KMS-11 (cell line): ENCODE data around the gene RIPOR3.

Experiments used
- H2AFZ ChIP-seq: fragments of 200-600 bp; sonication (generic); 2 replicates; pipeline ENCODE4 v1.6.1; 2016; ENCODE audit warnings: antibody characterized with exemption, mixed run types, low read depth
- H3K27ac ChIP-seq: fragments of 200-600 bp; sonication (generic); 2 replicates; pipeline ENCODE4 v1.6.1; 2016; ENCODE audit warnings: mild to moderate bottlenecking, mixed run types
- H3K27me3 ChIP-seq: fragments of 200-600 bp; sonication (generic); 2 replicates; pipeline ENCODE4 v1.6.1; 2017; ENCODE audit warnings: mild to moderate bottlenecking, low read depth, mixed run types, moderate library complexity; ENCODE audit not compliant: insufficient read depth
- H3K36me3 ChIP-seq: fragments of 200-600 bp; sonication (generic); 2 replicates; pipeline ENCODE4 v1.6.1; 2017; ENCODE audit warnings: mild to moderate bottlenecking, mixed run types; ENCODE audit not compliant: insufficient read depth
- H3K4me1 ChIP-seq: fragments of 200-600 bp; sonication (generic); 2 replicates; pipeline ENCODE4 v1.6.1; 2016; ENCODE audit warnings: mild to moderate bottlenecking, low read depth, mixed run types; ENCODE audit not compliant: poor library complexity, severe bottlenecking
- H3K4me2 ChIP-seq: fragments of 200-600 bp; sonication (generic); 2 replicates; pipeline ENCODE4 v1.7.0; 2016; ENCODE audit warnings: mild to moderate bottlenecking, mixed run types
- H3K4me3 ChIP-seq: fragments of 200-600 bp; sonication (generic); IDR thresholded peaks from 2 replicates; pipeline ENCODE4 v1.6.1; 2017; ENCODE audit warnings: low read depth, low read length, mixed read lengths; ENCODE audit not compliant: insufficient read depth
- H3K79me2 ChIP-seq: fragments of 200-600 bp; sonication (generic); 2 replicates; pipeline ENCODE4 v1.6.1; 2016; ENCODE audit warnings: low read depth, mixed run types; ENCODE audit not compliant: insufficient read depth
- H3K9ac ChIP-seq: fragments of 200-600 bp; sonication (generic); 2 replicates; pipeline ENCODE4 v1.6.1; 2016; ENCODE audit warnings: mild to moderate bottlenecking, mixed run types
- H4K20me1 ChIP-seq: fragments of 200-600 bp; sonication (generic); 2 replicates; pipeline ENCODE4 v1.6.1; 2016; ENCODE audit warnings: mild to moderate bottlenecking, mixed run types; ENCODE audit not compliant: insufficient read depth
- CTCF ChIP-seq: fragments of 200-600 bp; sonication (generic); conservative IDR thresholded peaks from 2 replicates; pipeline ENCODE4 v1.6.1; 2017; ENCODE audit warnings: low read depth, mild to moderate bottlenecking, antibody characterized with exemption, low read length, moderate library complexity, mixed read lengths

Gene RIPOR3

GRCh38 chr20:50575865-50576720, 115.2 kb downstream of the RIPOR3 start:
- no peak overlapping the region for H3K27ac ChIP-seq
- H3K9ac ChIP-seq: no peak overlapping the region
- peak; percentile 47 for TF ChIP-seq CTCF
- no peak overlapping the region for H3K4me2 ChIP-seq
- H3K4me3 ChIP-seq: no peak overlapping the region
- H3K79me2 ChIP-seq: no peaks in the 10 kb centered on the region
- no peaks in the 10 kb centered on the region for H3K27me3 ChIP-seq
- no peak overlapping the region for H2AFZ ChIP-seq
- no peaks in the 10 kb centered on the region for H4K20me1 ChIP-seq
- no peaks in the 10 kb centered on the region; the same call in 1 of the 2 replicates for H3K36me3 ChIP-seq
- peaks cover 4% of the 10 kb centered on the region for H3K4me1 ChIP-seq

GRCh38 chr20:50574586-50574985, 116.8 kb downstream of the RIPOR3 start:
- H3K4me3 ChIP-seq: no peak overlapping the region
- H3K79me2 ChIP-seq: no peaks in the 10 kb centered on the region
- H3K36me3 ChIP-seq: no peaks in the 10 kb centered on the region; the same call in 1 of the 2 replicates

GRCh38 chr20:50574108-50574507, 117.2 kb downstream of the RIPOR3 start:
- no peak overlapping the region for H3K4me3 ChIP-seq
- H3K36me3 ChIP-seq: no peaks in the 10 kb centered on the region; the same call in 1 of the 2 replicates
- no peak overlapping the region for H2AFZ ChIP-seq
- TF ChIP-seq CTCF: no peak
- no peaks in the 10 kb centered on the region for H3K27me3 ChIP-seq
- H3K4me2 ChIP-seq: no peak overlapping the region
- H3K79me2 ChIP-seq: no peaks in the 10 kb centered on the region
- H3K4me1 ChIP-seq: peaks cover 24% of the 10 kb centered on the region
- H4K20me1 ChIP-seq: no peaks in the 10 kb centered on the region
- no peak overlapping the region for H3K9ac ChIP-seq
- no peak overlapping the region for H3K27ac ChIP-seq

More at GRCh38 chr20:50574586-50574985, 116.8 kb downstream of the RIPOR3 start:
- H3K27ac ChIP-seq: no peak overlapping the region
- no peak for TF ChIP-seq CTCF
- H4K20me1 ChIP-seq: no peaks in the 10 kb centered on the region
- peaks cover 19% of the 10 kb centered on the region for H3K4me1 ChIP-seq
- no peaks in the 10 kb centered on the region for H3K27me3 ChIP-seq
- H2AFZ ChIP-seq: no peak overlapping the region
- H3K4me2 ChIP-seq: no peak overlapping the region
- no peak overlapping the region for H3K9ac ChIP-seq

- H3K79me2 ChIP-seq: no peaks in the 10 kb centered on the region
- H3K4me3 ChIP-seq: no peak overlapping the region
- no peak overlapping the region for H2AFZ ChIP-seq
- H3K4me2 ChIP-seq: no peak overlapping the region
- TF ChIP-seq CTCF: no peak
- no peaks in the 10 kb centered on the region for H3K27me3 ChIP-seq
- no peaks in the 10 kb centered on the region for H4K20me1 ChIP-seq
- H3K27ac ChIP-seq: no peak overlapping the region
- no peaks in the 10 kb centered on the region; the same call in 1 of the 2 replicates for H3K36me3 ChIP-seq
- H3K9ac ChIP-seq: no peak overlapping the region
- peaks cover 29% of the 10 kb centered on the region for H3K4me1 ChIP-seq
Measured at GRCh38 chr20:50572938-50573777, 118.2 kb downstream of the RIPOR3 start.
